GM12865 (cell line): ENCODE measurements around the gene VSIG2.

Source experiments
- DNase-seq: peaks from one replicate; pipeline ENCODE4 v3.0.0; 2010; ENCODE audit warnings: low read depth
- H3K4me3 ChIP-seq: 2 replicates; pipeline ENCODE4 v1.5.1; 2011; ENCODE audit warnings: mild to moderate bottlenecking, low read depth, low read length, control low read depth
- TF ChIP-seq, protein P1 (sequence below): IDR thresholded peaks from 2 replicates; pipeline ENCODE4 v1.5.1; 2011; ENCODE audit warnings: low read length, control low read depth, low read depth, inconsistent platforms; ENCODE audit not compliant: insufficient read depth; ENCODE audit errors: missing control alignments

Gene VSIG2

DNA sequence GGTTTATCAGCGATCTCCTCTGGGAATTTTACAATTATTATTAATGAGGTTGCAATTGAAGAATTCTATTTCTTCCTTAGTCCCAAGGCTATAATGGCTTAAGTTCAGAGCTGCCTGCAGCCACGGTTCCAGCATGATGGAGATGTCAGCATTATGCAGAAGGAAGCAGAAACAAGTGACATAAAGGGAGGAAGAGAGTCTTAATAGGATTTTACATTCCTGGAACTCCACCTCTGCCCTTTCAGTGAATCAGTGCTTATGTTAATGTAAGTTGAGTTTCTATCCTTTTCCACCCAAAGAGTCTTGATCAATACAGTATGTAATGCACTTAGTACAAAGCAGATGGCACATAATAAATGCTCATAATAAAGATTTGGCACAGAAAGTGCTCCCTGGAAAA lies 23.9 kb downstream of the VSIG2 start:
- TF ChIP-seq, protein P1, sequence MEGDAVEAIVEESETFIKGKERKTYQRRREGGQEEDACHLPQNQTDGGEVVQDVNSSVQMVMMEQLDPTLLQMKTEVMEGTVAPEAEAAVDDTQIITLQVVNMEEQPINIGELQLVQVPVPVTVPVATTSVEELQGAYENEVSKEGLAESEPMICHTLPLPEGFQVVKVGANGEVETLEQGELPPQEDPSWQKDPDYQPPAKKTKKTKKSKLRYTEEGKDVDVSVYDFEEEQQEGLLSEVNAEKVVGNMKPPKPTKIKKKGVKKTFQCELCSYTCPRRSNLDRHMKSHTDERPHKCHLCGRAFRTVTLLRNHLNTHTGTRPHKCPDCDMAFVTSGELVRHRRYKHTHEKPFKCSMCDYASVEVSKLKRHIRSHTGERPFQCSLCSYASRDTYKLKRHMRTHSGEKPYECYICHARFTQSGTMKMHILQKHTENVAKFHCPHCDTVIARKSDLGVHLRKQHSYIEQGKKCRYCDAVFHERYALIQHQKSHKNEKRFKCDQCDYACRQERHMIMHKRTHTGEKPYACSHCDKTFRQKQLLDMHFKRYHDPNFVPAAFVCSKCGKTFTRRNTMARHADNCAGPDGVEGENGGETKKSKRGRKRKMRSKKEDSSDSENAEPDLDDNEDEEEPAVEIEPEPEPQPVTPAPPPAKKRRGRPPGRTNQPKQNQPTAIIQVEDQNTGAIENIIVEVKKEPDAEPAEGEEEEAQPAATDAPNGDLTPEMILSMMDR, result no peak
- no peak overlapping the region for H3K4me3 ChIP-seq
- no peak for DNase-seq

DNA sequence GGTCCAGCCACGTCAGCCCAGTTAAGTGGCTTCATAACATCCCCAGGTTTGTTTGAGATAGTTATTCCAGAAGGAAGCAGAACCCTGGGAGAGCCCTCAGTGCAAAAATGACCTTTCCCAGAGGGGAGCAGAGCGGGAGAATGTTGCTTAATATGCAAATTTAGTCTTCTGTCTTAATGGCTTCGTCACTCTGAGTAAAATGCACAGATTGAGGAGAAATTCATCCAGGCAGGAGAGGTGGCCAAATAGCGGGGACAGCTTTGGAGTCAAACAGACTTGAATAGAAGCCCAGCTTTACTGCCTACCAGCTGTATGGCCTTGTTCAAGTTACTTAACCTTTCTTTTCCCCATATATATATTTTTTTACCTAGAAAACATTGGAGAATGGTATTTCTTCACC lies 24.6 kb downstream of the VSIG2 start:
- H3K4me3 ChIP-seq, result no peak overlapping the region
- TF ChIP-seq, protein P1, result no peak
- no peak for DNase-seq

DNA sequence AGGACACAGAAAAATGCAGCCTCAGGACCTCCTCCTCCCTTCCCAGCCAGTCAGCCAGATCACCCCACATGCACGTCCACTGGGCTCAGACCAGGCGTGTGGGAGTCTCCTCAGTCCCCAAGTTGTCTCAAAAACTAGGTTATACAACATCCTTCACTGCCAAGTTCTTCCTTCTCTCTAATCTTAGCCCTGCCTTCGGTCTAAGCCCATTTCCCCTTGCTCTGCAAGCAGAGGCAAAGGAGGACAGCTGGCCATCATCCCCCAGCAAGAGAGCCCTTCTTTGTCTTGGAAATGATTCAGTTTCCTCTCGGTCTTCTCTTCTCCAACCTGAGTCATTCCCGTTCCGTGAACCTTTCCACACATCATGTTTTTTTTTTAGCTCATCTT lies 26.3 kb downstream of the VSIG2 start:
- TF ChIP-seq, protein P1, result no peak
- no peak for DNase-seq
- H3K4me3 ChIP-seq, result no peak overlapping the region

DNA sequence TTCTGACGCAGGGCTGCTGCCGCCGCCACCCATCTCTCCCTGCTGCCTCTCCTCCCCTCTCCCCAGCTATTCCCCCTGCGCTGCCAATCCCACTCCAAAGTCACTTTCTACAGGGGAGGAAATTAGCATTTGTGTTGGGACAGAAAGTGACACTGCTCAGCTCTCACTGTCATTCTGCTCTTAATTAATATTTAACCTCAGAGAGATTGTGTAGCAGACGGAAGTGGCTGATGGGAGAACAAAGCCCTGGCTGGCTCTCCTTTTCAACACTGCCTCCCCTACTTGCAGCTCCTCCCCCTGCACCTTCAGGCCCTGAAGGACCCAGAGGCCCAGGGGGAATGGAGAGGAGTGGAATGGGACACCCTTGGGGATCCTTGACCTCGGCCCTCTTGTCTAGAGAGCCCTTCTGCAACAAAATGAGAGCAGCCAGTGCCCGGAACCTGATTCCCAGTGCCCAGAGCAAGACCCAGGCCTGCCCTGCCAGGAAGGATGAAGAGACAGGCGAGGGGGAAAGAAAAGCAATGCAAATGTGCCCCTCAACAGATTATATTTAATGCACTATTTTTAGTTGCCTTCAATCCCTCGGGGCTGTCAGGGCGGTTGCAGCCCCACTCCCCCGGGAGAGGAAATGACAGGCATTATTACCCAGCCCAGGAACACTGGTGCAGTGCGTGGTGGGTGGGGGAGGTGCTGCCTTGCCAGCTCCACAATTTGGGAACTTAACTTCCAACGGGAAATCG lies 26.9 kb downstream of the VSIG2 start:
- H3K4me3 ChIP-seq, result no peak overlapping the region
- TF ChIP-seq, protein P1, result no peak
- no peak for DNase-seq

DNA sequence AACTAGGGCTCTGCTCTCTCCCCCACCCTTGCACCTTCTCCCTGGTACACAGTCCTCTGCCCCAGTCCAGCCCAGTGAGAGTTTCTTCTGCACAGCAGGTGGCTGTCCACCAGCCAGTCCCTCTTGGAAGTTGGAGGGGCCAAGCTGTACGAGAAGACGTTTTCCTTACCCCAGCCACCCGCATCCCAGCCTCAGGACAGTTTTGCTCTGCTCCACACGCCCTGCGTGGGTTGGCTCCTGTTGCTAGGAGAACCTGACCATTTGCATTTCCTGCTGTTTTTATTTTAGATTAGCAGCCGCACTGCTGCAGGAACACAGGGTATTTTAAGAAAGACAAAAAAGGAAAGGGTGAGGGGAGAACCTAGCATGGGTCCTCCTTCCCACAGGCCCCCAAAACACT lies 29.9 kb downstream of the VSIG2 start:
- DNase-seq, result no peak
- TF ChIP-seq, protein P1, result no peak
- no peak overlapping the region for H3K4me3 ChIP-seq

DNA sequence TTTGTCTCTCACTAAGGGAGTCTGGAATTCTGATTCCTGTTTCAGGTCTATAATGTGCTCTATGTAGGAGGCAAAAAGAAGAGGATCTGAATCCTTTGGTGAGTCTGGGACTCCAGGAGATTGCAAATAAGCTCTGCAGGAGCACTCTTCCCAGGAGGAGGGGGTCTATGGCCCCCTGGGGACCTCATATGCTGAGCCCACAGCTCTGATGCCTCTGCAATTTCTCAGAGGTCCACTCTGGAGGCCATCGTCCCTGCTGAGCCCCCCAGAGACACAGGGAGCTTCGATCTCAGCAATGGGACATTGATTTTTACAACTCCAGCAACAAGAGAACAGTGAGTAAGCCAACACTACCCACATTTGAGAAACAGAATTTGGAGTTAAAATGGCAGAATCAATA lies 32.5 kb downstream of the VSIG2 start:
- no peak overlapping the region for H3K4me3 ChIP-seq
- no peak for DNase-seq
- TF ChIP-seq, protein P1, result no peak

DNA sequence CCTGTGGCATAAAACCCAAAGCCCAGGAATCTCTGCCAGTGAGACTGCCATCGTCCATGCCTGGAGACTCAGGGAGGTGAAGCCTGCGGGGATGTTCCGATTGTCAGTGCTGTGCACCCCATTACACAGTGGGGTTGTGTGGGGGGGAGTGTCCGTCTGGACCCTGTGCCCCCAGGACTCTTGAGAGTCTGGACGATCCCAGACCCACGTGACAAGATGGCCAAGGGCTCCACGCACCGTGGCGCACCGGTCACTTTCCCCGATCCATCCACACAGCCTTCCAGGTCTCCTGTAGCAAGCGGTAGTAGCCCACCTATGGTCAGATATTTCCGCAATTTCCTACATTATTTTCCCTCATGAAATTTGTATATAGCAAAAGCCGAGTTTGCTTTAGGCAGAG lies 33.3 kb downstream of the VSIG2 start:
- TF ChIP-seq, protein P1, result no peak
- DNase-seq, result no peak
- H3K4me3 ChIP-seq, result no peak overlapping the region
